MM.1S (cell line): ENCODE data around the gene LSAMP.

ENCODE experiments used
- CTCF ChIP-seq: fragments of 300-600 bp; sonication (generic); IDR thresholded peaks from 2 replicates; pipeline ENCODE4 v1.5.1; 2016; ENCODE audit warnings: antibody characterized with exemption, low read length, mixed read lengths
- EZH2 ChIP-seq: fragments of 300-600 bp; sonication (generic); optimal IDR thresholded peaks from 2 replicates; pipeline ENCODE3; 2017; ENCODE audit warnings: low read depth, mild to moderate bottlenecking, antibody characterized with exemption, low read length, mixed read lengths
- EZH2phosphoT487 ChIP-seq: fragments of 300-600 bp; sonication (generic); IDR thresholded peaks from 2 replicates; pipeline ENCODE4 v1.6.1; 2018; ENCODE audit warnings: antibody characterized with exemption, low read length

DNA sequence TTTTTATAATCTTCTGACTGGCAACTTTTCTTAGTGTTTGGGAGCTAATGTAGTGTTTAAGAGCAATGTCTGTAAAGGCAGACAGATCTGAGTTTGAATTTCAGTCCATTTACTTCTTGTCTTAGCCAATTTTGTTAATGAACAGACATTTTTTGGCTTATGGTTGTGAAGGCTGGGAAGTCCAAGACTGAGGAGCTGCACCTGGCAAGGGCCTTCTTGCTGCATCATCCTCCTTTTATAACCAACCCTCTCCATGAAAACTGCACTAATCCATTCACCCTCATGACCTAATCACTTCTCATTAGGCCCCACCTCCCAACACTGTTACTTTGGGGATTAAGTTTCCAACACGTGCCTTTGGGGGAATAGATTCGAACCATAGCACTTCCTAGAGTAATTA lies 657.5 kb downstream of the LSAMP start:
- no peak for TF ChIP-seq CTCF
- TF ChIP-seq EZH2 = no peak
- TF ChIP-seq EZH2phosphoT487 = no peak
